Glutamatergic neuron (in vitro differentiated cells): ENCODE measurements around the gene OR7G1. TPM values are rescaled to one million over a fixed set of nuclear protein-coding genes. Genes with fewer than 3 reads are reported as not detected.

ENCODE experiments used
- DNase-seq: peaks from one replicate; pipeline ENCODE4 v3.0.0; 2022
- H3K27ac Mint-ChIP-seq: one replicate; pipeline ENCODE4 v1.8.0; 2020; ENCODE audit warnings: mild to moderate bottlenecking, mixed read lengths, inconsistent platforms; ENCODE audit not compliant: unreplicated experiment
- H3K27me3 Mint-ChIP-seq: one replicate; pipeline ENCODE4 v1.8.0; 2020; ENCODE audit warnings: mild to moderate bottlenecking, moderate library complexity, mixed read lengths, inconsistent platforms; ENCODE audit not compliant: unreplicated experiment
- H3K36me3 Mint-ChIP-seq: one replicate; pipeline ENCODE4 v1.8.0; 2020; ENCODE audit warnings: mild to moderate bottlenecking, mixed read lengths, inconsistent platforms; ENCODE audit not compliant: unreplicated experiment
- H3K4me1 Mint-ChIP-seq: one replicate; pipeline ENCODE4 v1.8.0; 2020; ENCODE audit warnings: mild to moderate bottlenecking, low read depth, mixed read lengths, inconsistent platforms; ENCODE audit not compliant: unreplicated experiment
- H3K4me3 Mint-ChIP-seq: one replicate; pipeline ENCODE4 v1.8.0; 2020; ENCODE audit warnings: mild to moderate bottlenecking, mixed read lengths, inconsistent platforms; ENCODE audit not compliant: unreplicated experiment
- H3K9me3 Mint-ChIP-seq: one replicate; pipeline ENCODE4 v1.8.0; 2020; ENCODE audit warnings: mild to moderate bottlenecking, moderate library complexity, mixed read lengths, inconsistent platforms; ENCODE audit not compliant: unreplicated experiment
- total RNA-seq: library from RNA; stranded (reverse); fragmentation: NEBNext Ultra II Directional; extraction: Animal tissue kit (Norgen Biotek cat#: 25700); gene quantifications from one replicate; pipeline ENCODE4 v1.2.1, GENCODE V29; 2021; ENCODE audit not compliant: unreplicated experiment
- TF ChIP-seq, protein P1 (sequence below): fragments of 200-600 bp; sonication (generic); IDR thresholded peaks from one replicate; pipeline ENCODE4 v1.5.0; 2021; ENCODE audit not compliant: partially characterized antibody, unreplicated experiment

Gene OR7G1
- total RNA-seq, 1 donor from 2014 or later, result not detected

DNA sequence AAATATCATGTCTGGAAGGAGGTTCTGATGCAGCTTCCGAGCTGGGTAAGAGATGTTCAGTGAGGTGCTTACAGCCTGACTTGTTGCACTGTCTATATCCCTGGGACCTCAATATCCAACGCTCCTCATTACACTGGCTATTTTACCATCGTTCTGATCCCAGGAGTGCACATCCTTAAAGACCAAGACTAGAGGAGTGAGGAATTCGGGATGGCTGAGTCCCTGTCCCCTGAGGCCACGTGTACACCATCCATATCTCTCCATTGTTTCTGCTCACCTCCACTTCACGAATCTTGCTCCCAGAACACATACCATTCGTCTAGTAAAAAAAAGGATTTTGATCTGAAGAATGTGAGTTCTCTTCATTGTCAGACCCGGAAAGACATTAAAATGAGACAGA lies 8.2 kb downstream of the OR7G1 start, which contains the start of gene OR7G2:
Gene OR7G2, minus strand, starts transcription at position 101 of the 400 bp plus-strand sequence. CDS start 4,232 bp downstream, outside the sequence.
- H3K4me3 Mint-ChIP-seq, result no peak within 1 kb of the TSS
- DNase-seq, result no peak
- no peaks in the 10 kb centered on the region for H3K36me3 Mint-ChIP-seq
- TF ChIP-seq, protein P1, sequence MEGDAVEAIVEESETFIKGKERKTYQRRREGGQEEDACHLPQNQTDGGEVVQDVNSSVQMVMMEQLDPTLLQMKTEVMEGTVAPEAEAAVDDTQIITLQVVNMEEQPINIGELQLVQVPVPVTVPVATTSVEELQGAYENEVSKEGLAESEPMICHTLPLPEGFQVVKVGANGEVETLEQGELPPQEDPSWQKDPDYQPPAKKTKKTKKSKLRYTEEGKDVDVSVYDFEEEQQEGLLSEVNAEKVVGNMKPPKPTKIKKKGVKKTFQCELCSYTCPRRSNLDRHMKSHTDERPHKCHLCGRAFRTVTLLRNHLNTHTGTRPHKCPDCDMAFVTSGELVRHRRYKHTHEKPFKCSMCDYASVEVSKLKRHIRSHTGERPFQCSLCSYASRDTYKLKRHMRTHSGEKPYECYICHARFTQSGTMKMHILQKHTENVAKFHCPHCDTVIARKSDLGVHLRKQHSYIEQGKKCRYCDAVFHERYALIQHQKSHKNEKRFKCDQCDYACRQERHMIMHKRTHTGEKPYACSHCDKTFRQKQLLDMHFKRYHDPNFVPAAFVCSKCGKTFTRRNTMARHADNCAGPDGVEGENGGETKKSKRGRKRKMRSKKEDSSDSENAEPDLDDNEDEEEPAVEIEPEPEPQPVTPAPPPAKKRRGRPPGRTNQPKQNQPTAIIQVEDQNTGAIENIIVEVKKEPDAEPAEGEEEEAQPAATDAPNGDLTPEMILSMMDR, result no peak
- no peak within 1 kb of the TSS for H3K27ac Mint-ChIP-seq
- no peaks in the 10 kb centered on the region for H3K27me3 Mint-ChIP-seq
- peaks cover 10% of the 10 kb centered on the region for H3K9me3 Mint-ChIP-seq
- no peaks in the 10 kb centered on the region for H3K4me1 Mint-ChIP-seq

DNA sequence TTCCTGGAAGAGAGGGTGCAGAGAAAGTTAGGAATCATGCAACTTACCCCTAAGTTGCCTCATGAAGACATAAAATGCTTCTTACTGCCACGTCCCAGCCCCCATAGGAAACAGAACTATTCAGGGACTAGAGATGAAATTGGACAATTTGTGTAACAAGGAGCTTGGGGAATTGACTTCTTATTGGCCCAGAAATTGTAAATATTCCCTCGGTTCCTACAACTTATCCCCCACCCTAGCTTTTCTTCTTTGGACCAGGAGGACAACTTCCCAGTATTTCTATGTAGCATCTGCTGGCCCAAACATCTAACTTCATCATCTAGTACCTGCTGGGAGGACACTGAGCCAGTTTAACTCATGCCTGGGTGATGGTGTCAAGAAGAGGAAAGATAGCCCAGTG lies 28.8 kb downstream of the OR7G1 start, which contains the start of gene OR1M1:
Gene OR1M1, plus strand, starts transcription at position 301 of the 400 bp plus-strand sequence. CDS start 6,184 bp downstream, outside the sequence.
- peaks cover 5% of the 10 kb centered on the region for H3K9me3 Mint-ChIP-seq
- DNase-seq, result no peak
- H3K4me3 Mint-ChIP-seq, result no peak within 1 kb of the TSS

DNA sequence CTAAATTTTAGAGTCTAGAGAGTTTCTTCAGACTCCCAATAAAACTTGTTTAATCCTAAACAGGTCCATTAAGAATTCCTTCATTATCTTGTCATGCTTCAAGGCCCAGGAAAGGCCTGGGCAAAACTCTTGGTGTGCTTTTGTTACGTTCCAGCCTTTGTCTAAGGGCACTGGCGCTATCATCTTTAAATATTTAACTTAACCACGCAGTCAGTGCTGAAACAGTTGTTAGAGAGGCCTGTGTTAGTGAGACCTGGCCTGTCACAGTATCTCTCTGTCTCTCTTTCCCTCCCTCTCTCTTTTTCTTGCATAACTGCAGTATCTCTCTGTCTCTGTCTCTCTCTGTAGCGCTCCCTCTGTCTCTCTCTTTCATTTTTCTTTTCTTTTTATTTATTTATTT lies 36.9 kb downstream of the OR7G1 start:
- Mint-ChIP-seq H3K4me3 (no peak overlapping the region), H3K9me3 (peaks cover 2% of the 10 kb centered on the region), H3K27ac (no peak overlapping the region), H3K36me3 (no peaks in the 10 kb centered on the region), H3K27me3 (no peaks in the 10 kb centered on the region), H3K4me1 (no peaks in the 10 kb centered on the region)
- TF ChIP-seq, protein P1, result no peak
- no peak for DNase-seq

More for the DNA sequence above, 28.8 kb downstream of the OR7G1 start, which contains the start of gene OR1M1:
- H3K4me1 Mint-ChIP-seq, result no peaks in the 10 kb centered on the region
- no peaks in the 10 kb centered on the region for H3K36me3 Mint-ChIP-seq
- TF ChIP-seq, protein P1, result no peak
- H3K27ac Mint-ChIP-seq, result no peak within 1 kb of the TSS
- no peaks in the 10 kb centered on the region for H3K27me3 Mint-ChIP-seq

DNA sequence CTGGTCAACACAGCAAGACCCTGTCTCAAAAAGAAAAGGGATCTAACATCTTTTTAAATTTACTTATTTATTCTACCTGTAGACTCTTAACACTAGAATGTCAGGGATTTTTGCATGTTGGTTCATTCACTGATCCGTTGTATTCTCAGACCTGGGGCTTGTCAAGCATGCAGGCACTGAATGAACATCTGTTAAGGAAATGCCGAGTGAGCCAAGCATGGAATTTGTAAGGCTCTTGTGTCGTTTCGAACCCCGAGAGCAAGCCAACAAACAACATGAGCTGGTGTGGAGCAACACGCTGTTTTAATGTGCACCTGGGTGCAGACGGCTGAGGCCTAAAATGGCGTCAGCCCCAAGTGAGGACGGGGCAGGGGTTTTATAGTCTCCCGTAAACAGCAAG lies 38.7 kb downstream of the OR7G1 start:
- Mint-ChIP-seq H3K4me1 (no peaks in the 10 kb centered on the region), H3K9me3 (peaks cover 2% of the 10 kb centered on the region), H3K27ac (no peak overlapping the region), H3K36me3 (no peaks in the 10 kb centered on the region), H3K4me3 (no peak overlapping the region), H3K27me3 (no peaks in the 10 kb centered on the region)
- TF ChIP-seq, protein P1, result no peak
- no peak for DNase-seq

DNA sequence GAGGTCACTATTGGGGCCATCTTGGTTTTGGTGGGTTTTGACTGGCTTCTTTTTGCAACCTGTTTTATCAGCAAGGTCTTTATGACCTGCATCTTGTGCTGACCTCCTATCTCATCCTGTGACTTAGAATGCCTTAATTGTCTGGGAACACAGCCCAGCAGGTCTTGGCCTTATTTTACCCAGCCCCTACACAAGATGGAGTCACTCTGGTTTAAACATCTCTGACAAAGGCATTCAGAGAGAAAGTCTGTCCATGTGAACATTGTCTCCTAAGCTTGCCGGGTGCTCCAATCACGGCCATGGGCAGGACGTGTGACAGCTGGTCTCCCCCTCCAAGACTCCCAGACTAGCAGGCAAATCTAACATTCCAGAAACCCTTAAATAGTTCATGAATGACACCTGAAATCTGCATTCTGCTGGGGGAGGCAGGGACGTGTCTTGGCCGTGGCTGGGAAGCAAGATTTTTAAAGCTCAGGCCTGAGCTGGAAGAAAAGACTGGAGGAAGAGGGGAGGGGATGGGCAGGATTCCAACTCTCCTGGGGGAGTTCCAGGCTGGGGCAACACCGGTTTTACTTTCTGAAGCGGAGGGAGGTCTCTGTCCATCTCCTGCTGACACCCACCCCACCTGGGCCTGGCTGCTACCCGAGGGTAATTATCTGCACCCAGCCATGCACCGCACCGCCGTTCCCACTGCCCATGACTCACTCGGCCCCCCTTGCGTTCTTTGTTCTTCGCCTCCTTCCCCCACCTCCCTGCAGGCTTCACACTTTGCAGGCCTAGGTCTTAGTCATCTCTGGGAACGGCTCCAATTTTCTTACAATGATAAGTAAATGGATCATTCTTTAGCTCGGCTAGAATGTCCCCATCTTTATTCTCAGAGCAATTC lies 40.3 kb downstream of the OR7G1 start:
- no peak overlapping the region for H3K27ac Mint-ChIP-seq
- DNase-seq, result no peak
- H3K4me3 Mint-ChIP-seq, result no peak overlapping the region
- H3K27me3 Mint-ChIP-seq, result no peaks in the 10 kb centered on the region
- TF ChIP-seq, protein P1, result no peak
- H3K9me3 Mint-ChIP-seq, result peaks cover 2% of the 10 kb centered on the region
- no peaks in the 10 kb centered on the region for H3K4me1 Mint-ChIP-seq
- H3K36me3 Mint-ChIP-seq, result no peaks in the 10 kb centered on the region
